ENCODE data around the gene GLRA2.
A peak's percentile ranks its signal among the peaks of the same experiment; 100 is the strongest.

Gene GLRA2

DNA sequence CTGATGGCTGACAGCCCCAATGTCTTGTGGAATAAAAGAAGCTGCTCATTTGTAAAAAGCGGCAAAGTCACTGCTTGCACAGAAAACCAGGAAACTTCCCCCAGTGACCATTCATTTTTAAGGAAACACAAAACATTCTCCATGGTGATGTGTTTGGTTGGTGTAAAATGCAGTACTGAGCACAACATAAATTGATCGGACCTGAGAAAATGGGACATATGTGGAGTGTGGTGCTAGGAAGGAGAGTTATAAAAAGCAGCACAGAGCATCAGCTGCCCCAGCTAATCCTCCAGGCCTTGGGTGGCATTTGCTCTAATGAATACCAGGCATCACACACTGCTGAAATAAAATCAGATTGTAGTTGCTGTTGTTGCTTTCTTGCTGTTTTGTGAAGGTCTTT, 55.2 kb downstream of the GLRA2 start:
- TF ChIP-seq, protein P1, sequence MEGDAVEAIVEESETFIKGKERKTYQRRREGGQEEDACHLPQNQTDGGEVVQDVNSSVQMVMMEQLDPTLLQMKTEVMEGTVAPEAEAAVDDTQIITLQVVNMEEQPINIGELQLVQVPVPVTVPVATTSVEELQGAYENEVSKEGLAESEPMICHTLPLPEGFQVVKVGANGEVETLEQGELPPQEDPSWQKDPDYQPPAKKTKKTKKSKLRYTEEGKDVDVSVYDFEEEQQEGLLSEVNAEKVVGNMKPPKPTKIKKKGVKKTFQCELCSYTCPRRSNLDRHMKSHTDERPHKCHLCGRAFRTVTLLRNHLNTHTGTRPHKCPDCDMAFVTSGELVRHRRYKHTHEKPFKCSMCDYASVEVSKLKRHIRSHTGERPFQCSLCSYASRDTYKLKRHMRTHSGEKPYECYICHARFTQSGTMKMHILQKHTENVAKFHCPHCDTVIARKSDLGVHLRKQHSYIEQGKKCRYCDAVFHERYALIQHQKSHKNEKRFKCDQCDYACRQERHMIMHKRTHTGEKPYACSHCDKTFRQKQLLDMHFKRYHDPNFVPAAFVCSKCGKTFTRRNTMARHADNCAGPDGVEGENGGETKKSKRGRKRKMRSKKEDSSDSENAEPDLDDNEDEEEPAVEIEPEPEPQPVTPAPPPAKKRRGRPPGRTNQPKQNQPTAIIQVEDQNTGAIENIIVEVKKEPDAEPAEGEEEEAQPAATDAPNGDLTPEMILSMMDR (IDR thresholded peaks at IDR 0.05; ENCODE audit: extremely low read depth, insufficient read depth, missing control alignments) = no peak
- peak; percentile 5 for DNase-seq (ENCODE audit: low spot score)
- in situ Hi-C loops (cut with MboI; ENCODE audit: low pct_unique_long_range_greater_than_20kb, low sequenced_read_pairs, unreplicated experiment) = no loop called here

DNA sequence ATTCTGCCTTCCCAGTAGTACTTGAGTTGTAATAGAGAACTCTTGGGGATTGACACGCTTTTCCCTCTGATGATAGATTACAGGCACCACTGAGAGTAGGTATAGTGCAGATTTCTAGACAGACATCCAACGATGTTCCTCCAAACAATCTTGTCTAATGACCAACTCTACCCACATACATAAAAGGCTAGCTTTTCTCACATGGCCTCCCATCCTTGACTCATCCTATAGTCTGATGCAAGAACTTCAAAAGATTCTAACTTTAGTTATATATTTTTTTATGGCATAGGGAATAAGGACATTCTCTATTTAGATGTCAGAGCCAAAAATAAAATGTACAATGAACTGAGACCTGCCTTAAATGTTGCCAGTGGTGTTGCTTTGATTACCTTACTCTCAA, 60.9 kb downstream of the GLRA2 start:
- in situ Hi-C loops (cut with MboI; ENCODE audit: low pct_unique_long_range_greater_than_20kb, low sequenced_read_pairs, unreplicated experiment) = no loop called here
- TF ChIP-seq, protein P1 (IDR thresholded peaks at IDR 0.05; ENCODE audit: extremely low read depth, insufficient read depth, missing control alignments) = no peak
- DNase-seq (ENCODE audit: low spot score) = no peak

DNA sequence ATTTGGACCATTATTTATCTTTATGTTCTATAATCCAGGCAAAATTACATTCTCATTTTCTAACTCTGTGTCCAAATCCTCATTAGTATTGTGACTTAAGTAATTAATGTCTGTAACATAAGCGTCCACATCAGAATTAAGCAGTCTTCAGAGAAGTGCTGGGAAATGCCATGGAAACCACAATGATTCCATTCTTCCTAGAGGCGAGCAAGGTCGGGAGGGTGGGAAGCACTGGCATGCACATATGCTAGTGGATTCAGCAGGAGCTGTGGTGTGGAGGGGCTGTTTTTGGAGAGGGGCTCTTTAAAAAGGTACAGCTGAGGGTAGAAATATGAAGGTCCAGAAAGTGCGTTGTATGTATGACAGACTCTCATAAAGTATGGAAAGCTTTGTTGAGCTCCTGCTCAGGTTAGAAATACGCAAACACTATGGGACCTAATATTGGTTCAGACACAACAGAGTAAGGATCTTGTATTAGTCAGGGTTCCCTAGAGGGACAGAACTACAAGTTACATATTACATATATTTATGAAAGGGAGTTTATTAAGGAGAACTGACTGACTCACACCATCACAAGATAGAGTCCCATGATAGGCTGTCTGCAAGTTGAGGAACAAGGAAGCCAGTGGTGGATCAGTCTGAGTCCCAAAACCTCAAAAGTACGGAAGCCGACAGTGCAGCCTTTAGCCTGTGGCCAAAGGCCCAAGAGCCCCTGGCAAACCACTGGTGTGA, 61.5 kb downstream of the GLRA2 start:
- no peak for DNase-seq (ENCODE audit: low spot score)
- in situ Hi-C loops (cut with MboI; ENCODE audit: low pct_unique_long_range_greater_than_20kb, low sequenced_read_pairs, unreplicated experiment) = no loop called here
- TF ChIP-seq, protein P1 (IDR thresholded peaks at IDR 0.05; ENCODE audit: extremely low read depth, insufficient read depth, missing control alignments) = no peak

DNA sequence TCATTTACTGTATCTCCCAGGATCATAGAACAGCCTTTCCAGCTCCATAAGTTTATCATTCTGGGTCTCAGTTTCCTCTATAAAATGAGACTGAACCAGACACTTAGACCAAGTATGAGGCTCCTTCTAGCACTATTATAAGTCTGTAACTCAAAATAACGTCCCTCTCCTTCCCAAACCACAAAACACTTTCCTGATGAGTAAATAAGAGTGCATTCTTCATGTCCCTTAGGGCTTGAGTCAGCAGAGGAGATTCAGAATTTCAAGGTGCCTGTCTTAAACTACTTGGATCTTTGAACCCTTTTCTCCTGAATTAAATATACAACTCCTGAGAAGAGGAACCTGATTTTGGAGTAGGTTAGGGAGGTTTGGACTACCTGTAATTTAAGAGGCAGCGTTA, 62.6 kb downstream of the GLRA2 start:
- in situ Hi-C loops (cut with MboI; ENCODE audit: low pct_unique_long_range_greater_than_20kb, low sequenced_read_pairs, unreplicated experiment) = no loop called here
- DNase-seq (ENCODE audit: low spot score) = no peak
- TF ChIP-seq, protein P1 (IDR thresholded peaks at IDR 0.05; ENCODE audit: extremely low read depth, insufficient read depth, missing control alignments) = no peak

GRCh38 chrX:14594521-14594920, 65.2 kb downstream of the GLRA2 start:
- TF ChIP-seq, protein P1 (IDR thresholded peaks at IDR 0.05; ENCODE audit: extremely low read depth, insufficient read depth, missing control alignments) = no peak
- no peak for DNase-seq (ENCODE audit: low spot score)
- in situ Hi-C loops (cut with MboI; ENCODE audit: low pct_unique_long_range_greater_than_20kb, low sequenced_read_pairs, unreplicated experiment) = no loop called here

GRCh38 chrX:14598330-14598729, 69.0 kb downstream of the GLRA2 start:
- no peak for DNase-seq (ENCODE audit: low spot score)
- TF ChIP-seq, protein P1 (IDR thresholded peaks at IDR 0.05; ENCODE audit: extremely low read depth, insufficient read depth, missing control alignments) = no peak
- in situ Hi-C loops (cut with MboI; ENCODE audit: low pct_unique_long_range_greater_than_20kb, low sequenced_read_pairs, unreplicated experiment) = no loop called here
